ENCODE results near the gene SCCPDH.

Gene SCCPDH

DNA sequence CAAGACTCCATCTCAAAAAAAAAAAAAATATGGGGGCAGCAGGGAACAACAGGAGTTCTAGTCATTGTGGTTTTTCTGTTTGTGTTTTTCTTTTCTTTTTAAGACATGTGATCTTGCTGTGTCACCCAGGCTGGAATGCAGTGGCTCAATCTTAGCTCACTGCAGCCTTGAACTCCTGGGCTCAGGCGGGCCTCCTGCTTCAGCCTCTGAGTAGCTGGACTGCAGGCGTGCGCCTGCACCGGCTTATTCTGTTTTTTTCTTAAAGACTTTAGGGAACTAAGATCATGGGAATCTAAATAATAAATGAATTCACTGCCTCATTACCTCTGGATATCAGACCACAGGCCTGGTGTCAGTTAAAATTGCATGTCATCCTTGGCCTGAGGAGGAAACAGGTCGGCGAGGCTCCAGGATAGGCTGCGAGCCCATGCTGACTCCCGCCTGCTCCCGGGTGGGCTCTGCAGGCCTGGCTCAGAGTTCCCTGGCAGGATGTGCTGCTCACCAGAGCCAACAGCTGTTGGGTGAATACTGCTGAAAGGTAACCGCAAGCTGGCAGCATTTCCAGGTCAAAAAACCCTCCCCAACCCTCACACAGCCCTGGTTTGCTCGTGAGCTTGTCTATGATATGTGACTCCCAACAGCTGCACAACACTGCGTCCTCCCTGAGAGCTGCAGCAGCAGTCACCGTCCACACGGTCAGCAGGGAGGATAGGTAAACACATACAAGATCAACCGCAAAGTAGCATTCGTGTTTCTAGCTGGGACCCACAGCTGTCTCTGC lies 58.1 kb downstream of the SCCPDH start:
- TF ChIP-seq, protein P1, sequence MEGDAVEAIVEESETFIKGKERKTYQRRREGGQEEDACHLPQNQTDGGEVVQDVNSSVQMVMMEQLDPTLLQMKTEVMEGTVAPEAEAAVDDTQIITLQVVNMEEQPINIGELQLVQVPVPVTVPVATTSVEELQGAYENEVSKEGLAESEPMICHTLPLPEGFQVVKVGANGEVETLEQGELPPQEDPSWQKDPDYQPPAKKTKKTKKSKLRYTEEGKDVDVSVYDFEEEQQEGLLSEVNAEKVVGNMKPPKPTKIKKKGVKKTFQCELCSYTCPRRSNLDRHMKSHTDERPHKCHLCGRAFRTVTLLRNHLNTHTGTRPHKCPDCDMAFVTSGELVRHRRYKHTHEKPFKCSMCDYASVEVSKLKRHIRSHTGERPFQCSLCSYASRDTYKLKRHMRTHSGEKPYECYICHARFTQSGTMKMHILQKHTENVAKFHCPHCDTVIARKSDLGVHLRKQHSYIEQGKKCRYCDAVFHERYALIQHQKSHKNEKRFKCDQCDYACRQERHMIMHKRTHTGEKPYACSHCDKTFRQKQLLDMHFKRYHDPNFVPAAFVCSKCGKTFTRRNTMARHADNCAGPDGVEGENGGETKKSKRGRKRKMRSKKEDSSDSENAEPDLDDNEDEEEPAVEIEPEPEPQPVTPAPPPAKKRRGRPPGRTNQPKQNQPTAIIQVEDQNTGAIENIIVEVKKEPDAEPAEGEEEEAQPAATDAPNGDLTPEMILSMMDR (IDR thresholded peaks at IDR 0.05; ENCODE audit: extremely low read depth, insufficient read depth, missing control alignments), result no peak

DNA sequence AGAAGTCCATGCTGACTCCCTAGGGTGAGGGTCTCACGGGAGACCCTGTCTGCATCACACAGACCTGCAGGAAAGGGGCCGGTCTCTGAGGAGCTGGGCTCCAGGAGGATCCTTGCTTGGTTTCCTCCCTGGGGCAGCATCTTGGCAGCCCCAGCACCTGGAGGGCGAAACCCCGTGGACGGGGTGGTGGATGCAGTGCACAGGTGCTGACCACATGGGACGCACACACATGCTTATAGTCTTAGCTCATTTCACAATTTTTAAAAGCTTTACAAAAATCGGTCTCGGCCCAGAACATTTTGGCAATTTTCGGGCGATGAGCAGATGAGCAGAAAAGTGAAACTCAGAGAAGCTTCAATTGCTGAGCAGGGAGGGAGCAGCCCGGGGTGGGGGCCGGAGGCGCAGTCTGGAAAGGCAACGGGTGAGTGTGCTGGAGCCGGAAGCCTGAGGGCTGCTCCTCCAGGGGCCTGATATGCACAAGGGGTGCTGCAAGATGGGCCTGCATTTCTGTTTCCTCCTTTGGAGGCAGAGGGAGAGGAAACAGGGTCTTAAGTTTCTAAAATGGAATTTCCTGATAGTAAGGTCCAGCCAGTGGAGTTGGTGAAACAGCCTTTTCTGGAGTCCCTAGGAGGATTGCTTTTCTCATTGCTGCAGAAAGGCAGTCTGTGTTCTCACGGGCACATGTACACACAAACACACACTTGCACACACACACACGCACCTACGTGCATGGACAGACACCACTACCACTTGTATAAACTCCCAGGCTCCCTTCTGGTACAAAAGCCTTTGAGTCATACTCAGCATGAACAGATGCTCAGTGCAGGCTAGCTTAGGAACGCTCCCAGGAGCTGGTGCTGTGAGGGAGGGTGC lies 60.6 kb downstream of the SCCPDH start:
- TF ChIP-seq, protein P1 (IDR thresholded peaks at IDR 0.05; ENCODE audit: extremely low read depth, insufficient read depth, missing control alignments), result no peak
- in situ Hi-C loops (cut with MboI; ENCODE audit: low pct_unique_long_range_greater_than_20kb, low sequenced_read_pairs, unreplicated experiment), result no loop called here
- DNase-seq (ENCODE audit: low spot score), result no peak

More for the DNA sequence above, 58.1 kb downstream of the SCCPDH start:
- no peak for DNase-seq (ENCODE audit: low spot score)
- in situ Hi-C loops (cut with MboI; ENCODE audit: low pct_unique_long_range_greater_than_20kb, low sequenced_read_pairs, unreplicated experiment), result no loop called here

DNA sequence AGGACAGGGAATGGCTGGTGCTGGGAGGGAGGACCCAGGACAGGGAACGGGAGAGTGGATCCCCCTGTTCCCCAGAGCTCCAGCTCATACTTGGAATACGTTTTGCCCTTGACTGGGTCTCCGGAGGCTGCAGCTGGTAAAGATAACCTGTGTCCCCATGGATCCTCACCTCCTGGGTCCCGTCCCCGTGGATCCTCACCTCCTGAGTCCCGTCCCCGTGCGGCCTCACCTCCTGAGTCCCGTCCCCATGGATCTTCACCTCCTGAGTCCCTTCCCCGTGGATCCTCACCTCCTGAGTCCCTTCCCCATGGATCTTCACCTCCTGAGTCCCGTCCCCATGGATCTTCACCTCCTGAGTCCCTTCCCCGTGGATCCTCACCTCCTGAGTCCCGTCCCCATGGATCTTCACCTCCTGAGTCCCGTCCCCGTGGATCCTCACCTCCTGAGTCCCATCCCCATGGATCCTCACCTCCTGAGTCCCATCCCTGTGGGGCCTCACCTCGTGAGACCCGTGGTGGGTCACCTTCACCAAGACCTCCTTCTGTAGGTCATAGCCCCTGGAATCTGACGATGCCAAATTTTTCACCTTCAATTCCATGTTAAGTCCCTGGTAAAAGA lies 61.4 kb downstream of the SCCPDH start:
- TF ChIP-seq, protein P1 (IDR thresholded peaks at IDR 0.05; ENCODE audit: extremely low read depth, insufficient read depth, missing control alignments), result no peak
- in situ Hi-C loops (cut with MboI; ENCODE audit: low pct_unique_long_range_greater_than_20kb, low sequenced_read_pairs, unreplicated experiment), result no loop called here

DNA sequence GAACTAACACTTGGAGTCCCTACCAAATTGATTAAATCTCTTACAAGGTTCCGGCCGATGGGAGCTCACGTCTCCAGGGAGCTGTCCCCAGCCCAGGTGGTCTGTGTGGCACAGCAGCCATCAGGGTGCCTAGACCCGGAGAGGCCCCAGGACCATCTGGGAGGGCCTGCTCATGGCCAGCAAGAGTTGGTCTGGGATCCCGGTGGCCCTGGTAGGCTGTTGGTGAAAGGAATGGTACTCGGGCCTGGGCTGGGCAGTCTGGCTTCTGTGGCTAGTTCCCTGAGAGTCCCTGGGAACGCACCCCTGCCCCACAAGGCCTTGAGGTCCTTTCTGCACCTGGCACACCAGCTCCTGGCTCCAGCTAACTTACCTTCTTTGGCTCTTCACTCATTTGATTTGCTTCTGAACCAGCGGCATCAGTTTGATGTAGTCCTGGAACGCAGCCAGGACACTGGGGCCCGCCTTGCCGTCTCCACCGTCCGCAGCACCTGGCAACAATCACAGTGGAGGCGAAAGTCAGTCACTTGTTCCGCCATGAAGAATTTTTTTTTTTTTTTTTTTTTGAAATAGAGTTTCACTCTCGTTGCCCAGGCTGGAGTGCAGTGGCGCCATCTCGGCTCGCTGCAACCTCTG lies 62.5 kb downstream of the SCCPDH start:
- TF ChIP-seq, protein P1 (IDR thresholded peaks at IDR 0.05; ENCODE audit: extremely low read depth, insufficient read depth, missing control alignments), result no peak
- DNase-seq (ENCODE audit: low spot score), result no peak
- in situ Hi-C loops (cut with MboI; ENCODE audit: low pct_unique_long_range_greater_than_20kb, low sequenced_read_pairs, unreplicated experiment), result no loop called here

More for the DNA sequence above, 61.4 kb downstream of the SCCPDH start:
- DNase-seq (ENCODE audit: low spot score), result no peak

DNA sequence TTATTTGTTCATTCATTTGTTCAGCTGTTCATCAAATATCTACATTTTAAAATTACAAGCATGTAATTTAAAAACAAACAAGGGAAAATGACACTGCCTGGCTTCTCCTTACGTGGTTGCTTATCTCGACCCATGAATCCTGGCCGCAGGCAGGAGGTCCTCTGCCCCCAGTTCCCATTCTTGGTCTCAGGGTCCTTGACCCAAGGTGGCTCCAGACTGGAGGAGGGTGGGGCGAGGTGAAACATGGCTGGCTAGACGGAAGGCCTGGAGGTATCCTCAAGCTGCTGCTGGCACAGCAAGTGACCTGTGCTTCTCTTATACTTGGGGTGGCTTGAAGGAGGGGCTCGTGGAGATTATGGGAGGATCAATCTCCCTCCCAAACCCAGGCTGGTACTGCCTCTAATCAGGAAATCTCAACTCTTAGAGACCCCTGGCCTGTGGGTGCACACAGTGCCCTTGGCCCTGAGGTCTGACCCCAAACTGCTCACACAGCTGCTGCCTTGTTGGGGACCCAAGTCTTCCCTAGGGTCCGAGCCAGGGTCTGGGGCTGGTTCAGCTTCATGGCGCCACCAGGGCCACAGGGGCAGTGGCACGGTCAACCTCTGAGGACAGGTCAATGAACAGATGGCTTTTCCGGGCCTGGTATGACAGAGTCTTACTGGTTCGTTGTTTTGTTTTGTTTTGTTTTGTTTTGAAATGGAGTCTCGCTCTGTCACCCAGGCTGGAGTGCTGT lies 63.7 kb downstream of the SCCPDH start:
- TF ChIP-seq, protein P1 (IDR thresholded peaks at IDR 0.05; ENCODE audit: extremely low read depth, insufficient read depth, missing control alignments), result no peak
- no peak for DNase-seq (ENCODE audit: low spot score)
- in situ Hi-C loops (cut with MboI; ENCODE audit: low pct_unique_long_range_greater_than_20kb, low sequenced_read_pairs, unreplicated experiment), result no loop called here
